Panc1 (cell line): ENCODE data around the gene TREX2. TPM values are rescaled to one million over a fixed set of nuclear protein-coding genes. Genes with fewer than 3 reads are reported as not detected.

Experiments used
- ATAC-seq: fragments of 200-7000 bp; cut with Tn5 transposase; 2 replicates; pipeline ENCODE4 v1.9.1; 2020; ENCODE audit warnings: mild to moderate bottlenecking, moderate library complexity
- BruUV-seq: library from RNA; stranded (reverse); fragments of 400-500 nt; replicated peaks from 2 replicates; lab custom pipeline; 2021; lab: Mats Ljungman, UMichigan
- CTCF ChIA-PET: fragments of 300-600 bp; sonication (Branson Sonifier 250); formaldehyde crosslinking; loops from one replicate; lab custom pipeline; 2022; ENCODE audit warnings: antibody characterized with exemption; lab: Charles Lee
- POLR2A ChIA-PET: fragments of 300-600 bp; sonication (Branson Sonifier 250); formaldehyde crosslinking; loops from one replicate; lab custom pipeline; 2022; ENCODE audit warnings: antibody characterized with exemption; lab: Charles Lee
- DNase-seq: peaks from one replicate; pipeline ENCODE4 v3.0.0-alpha.2; 2010; ENCODE audit warnings: low read depth, low spot score
- H3K27ac ChIP-seq: 2 replicates; pipeline ENCODE4 v1.5.1; 2011; ENCODE audit warnings: mild to moderate bottlenecking, low read length, inconsistent platforms
- H3K27me3 ChIP-seq: fragments of 200-500 bp; sonication (Bioruptor generic); 2 replicates; pipeline ENCODE4 v1.6.0; 2014; ENCODE audit warnings: low read length, inconsistent platforms; ENCODE audit not compliant: control insufficient read depth, insufficient read depth
- H3K36me3 ChIP-seq: fragments of 200-500 bp; sonication (Bioruptor generic); 2 replicates; pipeline ENCODE4 v1.5.1; 2014; ENCODE audit warnings: inconsistent platforms, mild to moderate bottlenecking, low read length, moderate library complexity; ENCODE audit not compliant: control insufficient read depth, insufficient read depth
- H3K4me1 ChIP-seq: 2 replicates; pipeline ENCODE4 v1.5.1; 2011; ENCODE audit warnings: inconsistent platforms, mild to moderate bottlenecking, low read length, moderate library complexity; ENCODE audit not compliant: control insufficient read depth, insufficient read depth
- H3K4me3 ChIP-seq, 2 experiments: 2 replicates each; pipeline ENCODE4 v1.5.1; 2011 to 2012; ENCODE audit warnings: low read depth in 2 of 2, low read length in 2 of 2, mild to moderate bottlenecking in 2 of 2, inconsistent platforms in 1 of 2, moderate library complexity in 1 of 2
- H3K9me3 ChIP-seq: fragments of 200-500 bp; sonication (Bioruptor generic); 2 replicates; pipeline ENCODE4 v1.5.1; 2014; ENCODE audit warnings: low read depth, mild to moderate bottlenecking, inconsistent platforms, low read length, moderate library complexity; ENCODE audit not compliant: control insufficient read depth, insufficient read depth
- CTCF ChIP-seq: fragments of 450-650 bp; IDR thresholded peaks from 2 replicates; pipeline ENCODE4 v1.5.1; 2017; ENCODE audit warnings: mild to moderate bottlenecking
- POLR2AphosphoS5 ChIP-seq: IDR thresholded peaks from 2 replicates; pipeline ENCODE4 v1.6.1; 2012; ENCODE audit warnings: mild to moderate bottlenecking, low read depth, low read length, moderate library complexity
- REST ChIP-seq, 2 experiments: IDR thresholded peaks; 2 replicates each; pipeline ENCODE4 v1.6.1; 2011 to 2012; ENCODE audit warnings: low read depth in 2 of 2, control low read depth in 1 of 2, low read length in 1 of 2, mild to moderate bottlenecking in 1 of 2, moderate library complexity in 1 of 2; ENCODE audit not compliant: insufficient read depth in 1 of 2
- SIN3A ChIP-seq: IDR thresholded peaks from 2 replicates; pipeline ENCODE4 v1.6.1; 2012; ENCODE audit warnings: low read depth, mild to moderate bottlenecking, low read length, moderate library complexity, borderline replicate concordance; ENCODE audit not compliant: insufficient read depth
- TCF7L2 ChIP-seq: IDR thresholded peaks from 2 replicates; pipeline ENCODE4 v1.6.1; 2011; ENCODE audit warnings: mild to moderate bottlenecking, low read depth, low read length, inconsistent platforms
- in situ Hi-C: cut with HindIII; loops from 2 replicates; pipeline ENCODE4 v1.10.0; 2016; ENCODE audit warnings: low sequenced_read_pairs, low pct_unique_long_range_greater_than_20kb
- intact Hi-C: fragments of 100-400 bp; cut with micrococcal nuclease; formaldehyde crosslinking; loops from one replicate; pipeline ENCODE4 v1.10.0; 2022; ENCODE audit not compliant: unreplicated experiment
- total RNA-seq: library from RNA; stranded (reverse); gene quantifications from one replicate; pipeline ENCODE4 v1.2.1, GENCODE V29; 2021; ENCODE audit not compliant: unreplicated experiment

The TREX2 gene
- total RNA-seq, 1 experiment from 2014 or later = 2.4 TPM

GRCh38 chrX:153481043-153481442, 35.2 kb upstream of the TREX2 start:
- no peak for TF ChIP-seq CTCF
- no peak for TF ChIP-seq TCF7L2
- no peak for TF ChIP-seq POLR2AphosphoS5
- TF ChIP-seq SIN3A = no peak
- no peak for TF ChIP-seq REST (IDR thresholded peaks at IDR 0.05; ENCODE audit: insufficient read depth in 1 of 2, low read depth in 2 of 2, low read length in 1 of 2)
- CTCF ChIA-PET = no interaction called here
- no TSS peak for BruUV-seq

GRCh38 chrX:153478746-153479145, 32.9 kb upstream of the TREX2 start:
- ChIA-PET POLR2A (no interaction called here), CTCF (no interaction called here)
- Histone ChIP-seq H3K9me3 (no peaks in the 10 kb centered on the region), H3K27ac (no peak overlapping the region), H3K4me3 (no peak overlapping the region), H3K27me3 (no peaks in the 10 kb centered on the region), H3K36me3 (no peaks in the 10 kb centered on the region), H3K4me1 (no peaks in the 10 kb centered on the region)
- no peak for DNase-seq
- no peak for TF ChIP-seq CTCF
- no peak for TF ChIP-seq REST (IDR thresholded peaks at IDR 0.05; ENCODE audit: insufficient read depth in 1 of 2, low read depth in 2 of 2, low read length in 1 of 2)
- TF ChIP-seq SIN3A = no peak
- no peak for TF ChIP-seq POLR2AphosphoS5
- no peak for TF ChIP-seq TCF7L2
- no peak for ATAC-seq
- intact Hi-C loops = no loop called here
- BruUV-seq = no TSS peak
- in situ Hi-C loops = no loop called here

More at GRCh38 chrX:153481043-153481442, 35.2 kb upstream of the TREX2 start:
- no peak overlapping the region for H3K27ac ChIP-seq
- no peaks in the 10 kb centered on the region for H3K27me3 ChIP-seq
- POLR2A ChIA-PET = no interaction called here
- no peaks in the 10 kb centered on the region for H3K9me3 ChIP-seq
- DNase-seq = no peak
- ATAC-seq = no peak
- H3K36me3 ChIP-seq = no peaks in the 10 kb centered on the region
- in situ Hi-C loops = no loop called here
- no peaks in the 10 kb centered on the region for H3K4me1 ChIP-seq
- intact Hi-C loops = no loop called here
- H3K4me3 ChIP-seq = no peak overlapping the region
